Keratinocyte (primary cell): Measurements from ENCODE around the gene RASD2.

Source experiments
- CTCF ChIP-seq, 3 experiments: IDR thresholded peaks in 1 of 3; conservative IDR thresholded peaks in 1 of 3; optimal IDR thresholded peaks in 1 of 3; 2 replicates in 2 of 3; 3 replicates in 1 of 3; pipeline versions ENCODE3 to v1.5.1; 2011; ENCODE audit warnings: low read length in 3 of 3, mild to moderate bottlenecking in 3 of 3, moderate library complexity in 2 of 3, control low read depth in 1 of 3, inconsistent platforms in 1 of 3; ENCODE audit not compliant: insufficient read depth in 2 of 3; ENCODE audit errors: extremely low read depth in 1 of 3
- EZH2 ChIP-seq: IDR thresholded peaks from one replicate; pipeline ENCODE4 v1.6.1; 2012; ENCODE audit warnings: inconsistent platforms, mild to moderate bottlenecking, low read length, moderate library complexity

GRCh38 chr22:35555483-35555890, 14.9 kb downstream of the RASD2 start:
- TF ChIP-seq EZH2: no peak
- no peak for TF ChIP-seq CTCF (optimal IDR thresholded peaks at IDR 0.05 in 1 of 3, IDR thresholded peaks at IDR 0.05 in 1 of 3, conservative IDR thresholded peaks at IDR 0.05 in 1 of 3; ENCODE audit: extremely low read depth in 1 of 3, insufficient read depth in 2 of 3, low read length in 3 of 3)
